HL-60 (cell line): ENCODE measurements around the gene FOXP1.

ENCODE experiments used
- DNase-seq, 2 experiments: peaks; one replicate each; pipeline ENCODE4 v3.0.0-alpha.2; 2010 to 2020; ENCODE audit warnings: low read depth in 1 of 2, low spot score in 1 of 2
- H3K27ac ChIP-seq: fragments of 250-450 bp; sonication (Bioruptor Pico); replicated peaks from 2 replicates; pipeline ENCODE4 v1.5.1; 2020; ENCODE audit warnings: mild to moderate bottlenecking, moderate library complexity
- H3K27me3 ChIP-seq: fragments of 250-450 bp; sonication (Bioruptor Pico); 2 replicates; pipeline ENCODE4 v1.5.1; 2021; ENCODE audit warnings: mild to moderate bottlenecking, moderate library complexity; ENCODE audit not compliant: insufficient read depth, poor library complexity, severe bottlenecking
- H3K4me3 ChIP-seq: replicated peaks from 2 replicates; pipeline ENCODE4 v1.5.1; 2011; ENCODE audit warnings: mild to moderate bottlenecking, control low read depth, low read length; ENCODE audit not compliant: insufficient read depth
- CTCF ChIP-seq: IDR thresholded peaks from one replicate; pipeline ENCODE4 v1.5.1; 2011; ENCODE audit warnings: low read length, control low read depth, inconsistent platforms; ENCODE audit not compliant: insufficient read depth
- GABPA ChIP-seq: IDR thresholded peaks from 2 replicates; pipeline ENCODE4 v1.6.1; 2012; ENCODE audit warnings: low read depth
- POLR2AphosphoS5 ChIP-seq: IDR thresholded peaks from 2 replicates; pipeline ENCODE4 v1.6.1; 2012; ENCODE audit warnings: low read depth
- REST ChIP-seq: IDR thresholded peaks from 2 replicates; pipeline ENCODE4 v1.6.1; 2012; ENCODE audit warnings: low read depth; ENCODE audit not compliant: insufficient replicate concordance
- SPI1 ChIP-seq: IDR thresholded peaks from 2 replicates; pipeline ENCODE4 v1.6.1; 2012; ENCODE audit warnings: low read depth, mild to moderate bottlenecking, borderline replicate concordance

Gene FOXP1

GRCh38 chr3:70930066-70930465, 653.5 kb downstream of the FOXP1 start:
- DNase-seq: no peak
- no peak for TF ChIP-seq REST
- no peak for TF ChIP-seq GABPA
- no peak for TF ChIP-seq CTCF
- no peak for TF ChIP-seq POLR2AphosphoS5
- no peak for TF ChIP-seq SPI1

GRCh38 chr3:70927239-70927638, 656.3 kb downstream of the FOXP1 start:
- H3K27ac ChIP-seq: no peak overlapping the region

More at GRCh38 chr3:70930066-70930465, 653.5 kb downstream of the FOXP1 start:
- Histone ChIP-seq H3K4me3 (no peak overlapping the region), H3K27ac (no peak overlapping the region), H3K27me3 (no peaks in the 10 kb centered on the region)

GRCh38 chr3:70926835-70927234, 656.7 kb downstream of the FOXP1 start:
- Histone ChIP-seq H3K27ac (no peak overlapping the region), H3K27me3 (no peaks in the 10 kb centered on the region), H3K4me3 (no peak overlapping the region)
- no peak for DNase-seq
- TF ChIP-seq POLR2AphosphoS5 (no peak), GABPA (no peak), CTCF (no peak), REST (no peak), SPI1 (no peak)

More at GRCh38 chr3:70927239-70927638, 656.3 kb downstream of the FOXP1 start:
- DNase-seq: no peak
- no peak overlapping the region for H3K4me3 ChIP-seq
- no peak for TF ChIP-seq CTCF
- no peaks in the 10 kb centered on the region for H3K27me3 ChIP-seq

- no peak overlapping the region for H3K27ac ChIP-seq
- TF ChIP-seq GABPA (no peak), POLR2AphosphoS5 (no peak), CTCF (no peak), REST (no peak), SPI1 (no peak)
- no peak for DNase-seq
- H3K27me3 ChIP-seq: peaks cover 2% of the 10 kb centered on the region
- H3K4me3 ChIP-seq: no peak overlapping the region
Measured at GRCh38 chr3:70919661-70920060, 663.9 kb downstream of the FOXP1 start.
